Thyroid gland (tissue), 4 donors: ENCODE data around the gene TTC3. TPM values are rescaled to one million over a fixed set of nuclear protein-coding genes. Genes with fewer than 3 reads are reported as not detected.

Experiments
- DNase-seq, 2 donors: peaks; one replicate each; pipeline ENCODE4 v3.0.0-alpha.2; 2019
- H3K27ac ChIP-seq, 3 donors: fragments of 200-600 bp; sonication (generic); 1 replicate in 2 of 3; 2 replicates in 1 of 3; pipeline ENCODE4 v1.5.1; 2016 to 2019; ENCODE audit warnings: mild to moderate bottlenecking in 1 of 3, moderate library complexity in 1 of 3
- H3K27me3 ChIP-seq: fragments of 200-600 bp; sonication (generic); one replicate; pipeline ENCODE4 v1.5.1; 2019
- H3K36me3 ChIP-seq, 2 donors: fragments of 200-600 bp; sonication (generic); one replicate each; pipeline ENCODE4 v1.5.1; 2016 to 2019
- H3K4me1 ChIP-seq, 2 donors: fragments of 200-600 bp; sonication (generic); one replicate each; pipeline ENCODE4 v1.5.1; 2017 to 2019
- H3K4me3 ChIP-seq, 3 donors: fragments of 200-600 bp; sonication (generic); replicated peaks in 1 of 3; 1 replicate in 2 of 3; 2 replicates in 1 of 3; pipeline ENCODE4 v1.5.1; 2016; ENCODE audit warnings: mild to moderate bottlenecking in 1 of 3
- H3K9me3 ChIP-seq: fragments of 200-600 bp; sonication (generic); one replicate; pipeline ENCODE4 v1.5.1; 2017
- CTCF ChIP-seq, 6 experiments: fragments of 200-600 bp in 3 of 6; fragments of 450-650 bp in 3 of 6; sonication (generic) in 3 of 6; IDR thresholded peaks; one replicate each; pipeline ENCODE4 v1.5.1; 2016 to 2019; ENCODE audit warnings: antibody characterized with exemption in 6 of 6, mild to moderate bottlenecking in 2 of 6, inconsistent platforms in 1 of 6, moderate library complexity in 1 of 6
- POLR2A ChIP-seq, 2 donors: fragments of 450-650 bp; IDR thresholded peaks; one replicate each; pipeline ENCODE4 v1.6.1; 2017; ENCODE audit warnings: antibody characterized with exemption in 2 of 2, mild to moderate bottlenecking in 2 of 2, moderate library complexity in 1 of 2
- WGBS, 2 donors: methylation state at CpG; one replicate each; pipeline ENCODE4 v1.1.5; 2017; 5-methylcytosine and 5-hydroxymethylcytosine counted together
- intact Hi-C: fragments of 100-400 bp; cut with DNase I; formaldehyde crosslinking; loops from one replicate; pipeline ENCODE4 v1.15.1; 2023
- total RNA-seq, 4 donors: library from RNA; depleted of rRNA; stranded (reverse); fragments of >200 nt; gene quantifications; one replicate each; pipeline ENCODE4 v1.2.3, GENCODE V29; 2016

TTC3 gene
- total RNA-seq, 4 donors from 2014 or later, result 206 to 286 (median 251) TPM

GRCh38 chr21:37059181-37059580 is 13.9 kb upstream of the TTC3 start:
- TF ChIP-seq POLR2A (IDR thresholded peaks at IDR 0.05), result no peak
- TF ChIP-seq CTCF (IDR thresholded peaks at IDR 0.05), result no peak
- Histone ChIP-seq H3K4me3 (no peak overlapping the region), H3K9me3 (no peaks in the 10 kb centered on the region), H3K36me3 (no peaks in the 10 kb centered on the region), H3K27me3 (no peaks in the 10 kb centered on the region), H3K4me1 (peaks cover 0 to 6% of the 10 kb centered on the region in 2 donors), H3K27ac (no peak overlapping the region)
- WGBS, 2 donors, result 77 to 78% methylated on average over 5 of the region's 5 CpGs
- DNase-seq, result no peak
- intact Hi-C loops, result no loop called here

GRCh38 chr21:37060296-37060695 is 12.8 kb upstream of the TTC3 start:
- H3K4me1 ChIP-seq, result peaks cover 0 to 6% of the 10 kb centered on the region in 2 donors
- TF ChIP-seq POLR2A (IDR thresholded peaks at IDR 0.05) (no peak), CTCF (IDR thresholded peaks at IDR 0.05) (no peak)
- peak in 1 of 2 donors; percentile 11 for DNase-seq
- H3K9me3 ChIP-seq, result no peaks in the 10 kb centered on the region
- H3K36me3 ChIP-seq, result no peaks in the 10 kb centered on the region
- intact Hi-C loops, result no loop called here
- no peak overlapping the region for H3K4me3 ChIP-seq
- no peaks in the 10 kb centered on the region for H3K27me3 ChIP-seq
- WGBS, 2 donors, result 91 to 100% methylated on average over 1 of the region's 1 CpG
- no peak overlapping the region for H3K27ac ChIP-seq

DNA sequence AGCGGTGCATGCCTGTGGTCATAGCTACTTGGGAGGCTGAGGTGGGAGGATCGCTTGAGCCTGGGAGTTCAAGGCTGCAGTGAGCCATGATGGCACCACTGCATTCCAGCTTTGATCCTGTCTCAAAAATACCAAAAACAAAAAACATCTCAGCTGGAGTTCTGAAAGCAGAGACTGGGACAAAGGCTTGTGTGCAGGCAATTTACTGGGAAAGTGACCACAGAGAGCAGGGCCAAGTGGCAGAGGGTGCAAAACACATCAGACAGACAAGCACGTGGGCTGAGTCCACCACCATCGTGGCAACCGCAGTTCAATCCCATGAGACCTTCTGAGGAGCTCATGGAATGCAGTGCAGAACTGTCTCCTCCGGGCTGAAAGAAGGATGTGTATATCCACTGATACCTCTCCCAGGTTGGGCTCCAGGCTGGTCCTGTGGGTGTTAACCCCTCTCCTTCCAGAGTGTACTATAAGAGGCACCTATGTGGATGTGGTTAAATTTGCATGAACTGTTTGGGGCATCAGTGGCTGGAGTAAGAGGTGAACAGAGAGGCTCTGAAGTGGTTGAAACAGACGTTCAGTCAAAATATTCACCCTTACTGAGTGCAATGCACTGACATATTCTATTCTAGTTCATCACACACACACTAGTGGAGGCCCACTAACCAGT is 11.0 kb upstream of the TTC3 start:
- no peak for DNase-seq
- H3K27ac ChIP-seq, result no peak overlapping the region
- no peaks in the 10 kb centered on the region for H3K27me3 ChIP-seq
- intact Hi-C loops, result no loop called here
- H3K4me3 ChIP-seq, result no peak overlapping the region
- WGBS, 2 donors, result 59 to 65% methylated on average over 7 of the region's 7 CpGs
- TF ChIP-seq CTCF (IDR thresholded peaks at IDR 0.05), result no peak
- TF ChIP-seq POLR2A (IDR thresholded peaks at IDR 0.05), result no peak
- H3K36me3 ChIP-seq, result no peaks in the 10 kb centered on the region
- no peaks in the 10 kb centered on the region for H3K9me3 ChIP-seq
- peaks cover 0 to 6% of the 10 kb centered on the region in 2 donors for H3K4me1 ChIP-seq

- Histone ChIP-seq H3K27ac (no peak overlapping the region), H3K27me3 (no peaks in the 10 kb centered on the region), H3K9me3 (no peaks in the 10 kb centered on the region), H3K4me3 (no peak overlapping the region), H3K36me3 (no peaks in the 10 kb centered on the region), H3K4me1 (peaks cover 0 to 6% of the 10 kb centered on the region in 2 donors)
- intact Hi-C loops, result no loop called here
- no peak for DNase-seq
- TF ChIP-seq POLR2A (IDR thresholded peaks at IDR 0.05), result no peak
- WGBS, 2 donors, result 83 to 88% methylated on average over 6 of the region's 6 CpGs
Measured at GRCh38 chr21:37062593-37062935, 10.5 kb upstream of the TTC3 start.

- intact Hi-C loops, result no loop called here
- Histone ChIP-seq H3K4me1 (peaks cover 0 to 6% of the 10 kb centered on the region in 2 donors), H3K27me3 (no peaks in the 10 kb centered on the region), H3K27ac (no peak overlapping the region), H3K36me3 (no peaks in the 10 kb centered on the region), H3K4me3 (no peak overlapping the region), H3K9me3 (no peaks in the 10 kb centered on the region)
- no peak for DNase-seq
- TF ChIP-seq POLR2A (IDR thresholded peaks at IDR 0.05), result no peak
- 78 to 85% methylated on average over 1 of the region's 1 CpG for WGBS, 2 donors
Measured at GRCh38 chr21:37063433-37063832, 9.6 kb upstream of the TTC3 start.

GRCh38 chr21:37064841-37065240 is 8.2 kb upstream of the TTC3 start:
- TF ChIP-seq CTCF (IDR thresholded peaks at IDR 0.05) (no peak), POLR2A (IDR thresholded peaks at IDR 0.05) (no peak)
- no peaks in the 10 kb centered on the region for H3K27me3 ChIP-seq
- DNase-seq, result no peak
- peaks cover 0 to 6% of the 10 kb centered on the region in 2 donors for H3K4me1 ChIP-seq
- no peak overlapping the region for H3K4me3 ChIP-seq
- no peaks in the 10 kb centered on the region for H3K36me3 ChIP-seq
- no peak overlapping the region for H3K27ac ChIP-seq
- H3K9me3 ChIP-seq, result no peaks in the 10 kb centered on the region
- intact Hi-C loops, result no loop called here
